ENCODE data around the gene RAG1.

RAG1 gene

GRCh38 chr11:36591433-36591832 is 23.6 kb downstream of the RAG1 start:
- no peak for DNase-seq

- DNase-seq, result peak; percentile 86 to 88
These were observed 26.6 kb downstream of the RAG1 start, which contains the start of gene IFTAP for GRCh38 chr11:36594316-36594989. Gene IFTAP, plus strand, starts transcription at chr11:36594502. Its CDS starts 15,602 bp downstream, at chr11:36610104.

GRCh38 chr11:36596880-36597279 is 29.1 kb downstream of the RAG1 start:
- DNase-seq, result no peak

GRCh38 chr11:36598051-36598450 is 30.2 kb downstream of the RAG1 start, which contains the start of gene RAG2:
Gene RAG2, minus strand, starts transcription at chr11:36598236. Its CDS starts 4,068 bp downstream, at chr11:36594168.
- DNase-seq, result no peak

- no peak for DNase-seq
These were observed 32.4 kb downstream of the RAG1 start for GRCh38 chr11:36600180-36600579.

GRCh38 chr11:36601155-36601554 is 33.3 kb downstream of the RAG1 start:
- DNase-seq, result peak; percentile 19 to 20

- no peak for DNase-seq
These were observed 34.3 kb downstream of the RAG1 start for GRCh38 chr11:36602135-36602534.

- no peak for DNase-seq
These were observed 37.7 kb downstream of the RAG1 start for GRCh38 chr11:36605221-36606216.

GRCh38 chr11:36608491-36609199 is 40.8 kb downstream of the RAG1 start:
- no peak for DNase-seq

- DNase-seq, result no peak
These were observed 41.6 kb downstream of the RAG1 start for GRCh38 chr11:36609383-36609782.

GRCh38 chr11:36615826-36616225 is 48.0 kb downstream of the RAG1 start:
- no peak for DNase-seq

- DNase-seq, result no peak
These were observed 49.9 kb downstream of the RAG1 start for GRCh38 chr11:36617543-36618362.

GRCh38 chr11:36618363-36619047 is 50.7 kb downstream of the RAG1 start:
- DNase-seq, result no peak

GRCh38 chr11:36619502-36619901 is 51.7 kb downstream of the RAG1 start:
- DNase-seq, result no peak

GRCh38 chr11:36620246-36620645 is 52.4 kb downstream of the RAG1 start:
- peak; percentile 22 to 52 for DNase-seq

GRCh38 chr11:36622431-36623136 is 54.8 kb downstream of the RAG1 start:
- peak; percentile 18 to 48 for DNase-seq

- no peak for DNase-seq
These were observed 55.7 kb downstream of the RAG1 start for GRCh38 chr11:36623494-36623893.

- no peak for DNase-seq
These were observed 59.2 kb downstream of the RAG1 start for GRCh38 chr11:36627006-36627405.

GRCh38 chr11:36627471-36627870 is 59.7 kb downstream of the RAG1 start:
- DNase-seq, result no peak

- no peak for DNase-seq
These were observed 60.3 kb downstream of the RAG1 start for GRCh38 chr11:36628141-36628540.

GRCh38 chr11:36628765-36629244 is 61.0 kb downstream of the RAG1 start:
- no peak for DNase-seq
